ENCODE results near the gene TNS1.

Gene TNS1

DNA sequence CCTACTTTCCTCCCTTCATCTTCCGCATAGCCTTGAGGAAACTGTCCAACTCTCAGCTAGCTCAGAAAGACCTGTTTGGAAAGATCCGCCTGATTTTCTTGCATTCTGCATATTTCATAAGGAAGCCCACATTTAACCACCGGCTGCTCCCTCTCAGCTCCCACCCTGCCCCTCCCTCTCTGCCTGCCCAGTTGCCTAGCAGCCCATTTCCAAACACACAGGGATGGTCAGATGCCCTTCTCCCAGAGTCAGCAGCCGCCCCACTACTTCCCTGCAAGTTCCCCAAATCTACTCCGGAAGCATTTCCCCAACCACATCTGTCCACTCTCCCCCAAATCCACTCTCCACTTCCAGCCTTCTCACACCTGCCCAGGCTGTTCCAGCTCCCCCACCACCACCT, 96.0 kb downstream of the TNS1 start:
- DNase-seq = no peak

DNA sequence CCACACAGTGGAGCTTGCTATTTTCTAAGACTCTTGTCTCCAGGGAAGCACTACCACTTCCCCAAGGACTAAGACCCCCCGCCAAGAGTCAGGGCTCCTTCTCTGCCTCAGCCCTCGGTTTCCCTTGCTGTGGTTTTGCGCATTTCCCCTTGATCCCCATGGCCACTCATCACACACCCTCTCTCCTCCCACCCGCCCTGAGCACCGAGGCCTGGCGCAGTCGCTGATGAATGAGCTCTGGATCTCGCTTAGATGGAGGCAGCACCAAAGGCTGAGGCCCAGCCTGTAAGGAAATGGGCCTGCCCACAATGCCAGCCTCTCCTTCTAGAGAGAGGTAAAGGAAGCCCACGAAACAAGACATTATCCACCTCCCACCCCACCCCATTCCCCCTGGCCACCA, 96.9 kb downstream of the TNS1 start:
- no peak for DNase-seq

DNA sequence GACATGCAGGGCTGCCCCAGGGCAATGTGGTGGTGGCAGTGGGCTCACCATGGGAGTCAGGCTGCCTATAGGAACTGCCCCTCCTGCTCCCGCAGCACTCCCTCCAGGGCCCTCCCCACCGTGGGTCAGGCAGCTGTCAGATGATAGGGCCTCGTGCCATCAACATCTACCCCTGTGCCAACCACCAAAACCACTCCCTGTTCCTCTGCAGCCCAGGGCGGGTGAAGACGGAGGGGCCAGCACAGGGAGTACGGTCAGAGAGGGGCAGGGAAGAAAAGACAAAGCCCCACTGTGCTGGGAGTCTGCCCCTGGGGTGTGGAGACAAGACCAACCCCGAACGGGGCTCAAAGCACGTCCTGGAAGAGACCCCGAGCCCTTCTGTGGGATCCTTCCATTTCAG, 97.4 kb downstream of the TNS1 start:
- DNase-seq = no peak

DNA sequence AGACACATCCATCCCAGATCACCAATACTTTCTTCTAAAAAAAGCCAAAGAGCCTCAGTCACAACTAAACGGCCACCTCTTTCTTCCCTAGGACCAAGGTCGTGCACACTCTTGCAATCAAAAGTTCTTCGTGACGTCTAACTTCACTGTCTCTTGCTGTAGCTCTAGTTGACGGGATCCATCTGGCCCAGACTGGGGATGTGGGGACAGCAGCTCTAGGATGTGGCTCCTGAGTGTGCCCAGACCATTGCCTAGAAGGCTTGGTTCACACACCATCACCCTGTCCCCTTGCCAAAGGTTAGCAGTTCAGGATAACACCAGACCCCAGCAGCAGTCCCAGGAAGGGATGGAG, 98.2 kb downstream of the TNS1 start:
- no peak for DNase-seq

DNA sequence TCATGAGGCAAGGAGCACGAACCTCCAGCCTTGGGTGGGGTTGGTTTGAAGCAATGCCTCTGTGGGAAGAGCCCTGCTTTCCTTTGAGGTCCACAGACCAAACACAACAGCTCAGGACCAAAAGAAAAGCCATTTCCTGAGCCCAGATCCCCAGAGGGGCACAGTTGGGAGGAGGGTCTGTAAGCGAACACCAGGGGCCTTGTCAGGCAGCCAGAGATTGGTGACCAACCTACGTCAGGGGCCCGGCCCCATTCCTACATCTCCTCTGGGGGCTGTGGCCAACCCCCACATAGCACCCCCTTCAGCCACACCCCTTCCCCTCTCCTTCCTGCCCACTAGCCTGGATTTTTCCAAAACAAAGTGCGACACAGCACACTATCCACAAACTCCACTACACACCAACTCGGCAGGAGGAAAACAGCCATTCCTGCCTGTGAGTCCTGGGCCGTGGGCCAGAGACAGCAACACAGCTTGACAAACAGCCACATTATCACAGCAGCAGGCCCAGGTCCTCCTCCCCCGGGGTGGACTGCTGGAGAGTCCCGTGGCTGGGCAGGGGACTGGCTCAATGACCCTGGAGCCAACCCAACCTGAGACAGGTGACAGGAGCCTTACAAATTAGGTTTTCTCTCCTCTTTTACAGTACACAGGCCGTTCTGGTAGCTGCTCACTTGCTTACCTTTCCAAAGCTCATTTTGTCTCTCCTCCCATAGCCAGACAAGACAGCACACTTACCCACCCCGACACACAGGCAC, 98.8 kb downstream of the TNS1 start:
- DNase-seq = no peak

DNA sequence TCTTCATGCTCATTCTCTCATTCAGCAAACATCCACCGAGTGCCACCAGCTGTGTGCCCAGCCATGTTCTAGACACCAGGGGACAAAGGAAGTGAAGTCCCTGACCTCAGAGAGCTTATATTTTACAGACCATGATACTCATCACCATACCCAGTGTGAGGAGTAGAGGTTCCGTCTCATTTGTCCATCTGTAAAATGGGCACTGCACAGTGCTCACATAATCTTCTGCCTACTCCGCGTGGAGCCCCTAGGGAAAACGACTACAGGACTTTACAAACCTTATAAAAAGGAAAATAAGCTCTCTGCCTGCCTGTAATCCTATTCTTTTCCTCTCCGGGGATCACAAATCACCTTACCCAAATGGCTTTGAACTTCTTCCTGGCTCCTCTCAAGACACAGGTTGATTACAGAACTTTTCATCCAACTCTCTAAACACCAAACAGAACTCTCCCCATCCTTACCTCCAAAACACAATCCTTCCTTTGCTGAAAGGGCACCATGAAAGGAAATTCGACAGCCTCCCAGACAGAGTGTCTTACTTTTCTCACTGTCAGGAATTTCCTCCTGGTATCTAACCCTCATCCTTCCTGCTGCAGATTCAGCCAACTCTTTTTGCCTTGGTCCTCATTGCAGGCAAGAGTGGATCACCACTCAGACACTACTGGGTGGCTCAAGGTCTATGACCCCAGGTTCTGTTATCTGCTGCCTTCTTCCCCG, 99.5 kb downstream of the TNS1 start:
- DNase-seq = no peak

DNA sequence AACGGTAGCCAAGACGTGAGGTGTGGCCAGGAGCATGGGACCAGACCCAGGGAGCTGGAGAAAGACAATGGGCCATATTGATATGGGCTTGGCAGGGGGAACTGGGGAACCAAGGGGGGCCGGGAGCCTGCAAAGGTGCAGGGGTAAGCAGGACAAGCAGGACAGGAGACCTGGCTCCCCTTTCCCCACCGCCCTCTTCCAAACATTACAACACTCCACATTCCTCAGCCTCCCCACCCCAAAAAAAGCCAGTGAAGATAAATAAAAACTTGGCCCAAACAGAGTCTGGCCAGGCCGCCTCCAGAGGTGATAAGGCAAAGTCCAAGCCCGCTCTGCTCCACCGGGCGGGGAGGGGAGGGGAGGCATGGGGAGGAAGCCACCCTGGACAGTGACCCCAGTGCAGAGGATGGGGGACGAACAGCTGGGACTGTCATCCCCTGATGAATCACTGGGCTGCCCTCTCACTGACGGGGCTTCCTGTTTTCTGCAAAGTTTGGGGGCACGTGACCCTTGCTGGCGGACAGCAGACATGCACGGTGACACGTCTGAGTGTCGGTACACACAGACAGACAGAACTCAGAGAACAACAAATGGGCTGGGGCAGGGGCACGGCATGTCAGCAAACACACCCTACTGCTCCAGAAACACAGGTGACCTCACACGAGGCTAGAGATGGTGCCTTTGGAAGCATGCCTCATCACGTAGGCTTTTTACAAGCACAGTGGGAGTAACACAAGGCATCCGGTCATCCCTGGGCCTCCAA, 100.2 kb downstream of the TNS1 start:
- DNase-seq = no peak

DNA sequence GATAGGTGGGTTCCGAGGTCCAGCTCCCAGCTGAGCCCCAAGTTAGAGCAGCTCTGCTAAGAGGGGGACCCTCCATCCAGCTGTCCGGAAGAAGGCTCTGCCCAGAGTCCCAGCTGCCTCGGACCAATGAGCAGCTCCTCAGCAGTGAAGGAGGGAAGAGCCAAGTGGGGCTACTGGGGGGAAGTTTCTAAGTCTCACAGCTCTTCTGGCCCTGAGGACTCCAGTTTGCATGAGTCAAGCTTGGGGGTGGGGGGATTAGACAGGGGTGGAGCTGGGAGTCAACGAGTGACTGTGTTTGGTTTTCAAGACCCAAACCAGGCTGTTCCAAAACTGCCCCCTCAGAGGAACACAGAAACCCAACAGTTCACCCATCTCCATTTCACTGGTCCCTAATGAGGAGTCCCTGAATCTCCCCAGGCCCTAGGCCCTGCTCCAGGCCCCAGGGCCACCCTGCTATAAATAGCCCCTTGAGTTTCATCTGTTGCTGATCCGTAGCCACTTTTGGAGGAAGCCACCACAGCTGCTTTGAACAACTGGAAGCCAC, 100.9 kb downstream of the TNS1 start:
- no peak for DNase-seq

DNA sequence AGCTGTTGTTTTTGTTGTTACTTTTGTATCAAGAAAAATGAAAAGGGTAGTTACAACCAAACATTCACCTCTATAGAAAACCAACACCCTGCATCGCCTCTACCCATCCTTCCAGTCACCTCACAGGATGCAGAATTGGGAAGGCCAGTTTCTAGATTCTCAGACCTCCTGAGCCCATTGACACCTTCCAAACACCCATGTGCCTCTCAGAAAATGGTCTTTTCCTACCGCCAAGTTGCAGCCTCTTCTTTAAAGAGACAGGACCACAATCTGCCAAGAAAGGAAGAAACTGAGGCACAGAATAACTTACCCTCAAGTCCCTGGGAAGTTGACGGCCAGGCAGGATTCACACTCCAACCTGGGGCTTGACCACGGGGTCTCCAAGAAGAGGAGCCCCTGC, 101.4 kb downstream of the TNS1 start:
- DNase-seq = no peak

DNA sequence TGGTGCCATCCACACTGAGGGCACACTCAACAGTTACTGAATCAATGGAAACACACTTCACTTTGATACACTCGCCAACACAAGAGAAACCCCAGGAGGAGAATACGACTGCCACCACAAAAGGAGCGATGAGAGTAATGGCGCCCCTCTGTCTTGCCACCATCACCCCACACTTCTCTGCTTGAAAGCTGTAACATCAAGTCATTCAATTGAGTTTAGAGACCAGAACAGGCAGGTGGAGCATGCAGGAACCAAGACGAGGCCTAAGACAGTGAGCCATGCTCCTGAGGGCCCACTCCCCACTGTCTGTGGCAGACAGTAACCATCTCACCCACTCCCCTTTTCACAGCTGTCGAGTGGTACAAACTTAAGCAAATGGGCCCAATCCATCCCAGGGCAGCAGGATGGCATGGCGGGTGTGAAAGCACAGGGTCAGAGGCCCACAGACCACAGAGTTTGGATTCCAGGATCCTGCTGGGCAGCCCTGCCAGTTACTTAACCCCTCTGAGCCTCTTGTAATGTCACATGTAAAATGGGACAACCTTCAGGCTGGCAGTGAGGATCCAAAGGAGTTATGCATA, 101.9 kb downstream of the TNS1 start:
- DNase-seq = no peak

DNA sequence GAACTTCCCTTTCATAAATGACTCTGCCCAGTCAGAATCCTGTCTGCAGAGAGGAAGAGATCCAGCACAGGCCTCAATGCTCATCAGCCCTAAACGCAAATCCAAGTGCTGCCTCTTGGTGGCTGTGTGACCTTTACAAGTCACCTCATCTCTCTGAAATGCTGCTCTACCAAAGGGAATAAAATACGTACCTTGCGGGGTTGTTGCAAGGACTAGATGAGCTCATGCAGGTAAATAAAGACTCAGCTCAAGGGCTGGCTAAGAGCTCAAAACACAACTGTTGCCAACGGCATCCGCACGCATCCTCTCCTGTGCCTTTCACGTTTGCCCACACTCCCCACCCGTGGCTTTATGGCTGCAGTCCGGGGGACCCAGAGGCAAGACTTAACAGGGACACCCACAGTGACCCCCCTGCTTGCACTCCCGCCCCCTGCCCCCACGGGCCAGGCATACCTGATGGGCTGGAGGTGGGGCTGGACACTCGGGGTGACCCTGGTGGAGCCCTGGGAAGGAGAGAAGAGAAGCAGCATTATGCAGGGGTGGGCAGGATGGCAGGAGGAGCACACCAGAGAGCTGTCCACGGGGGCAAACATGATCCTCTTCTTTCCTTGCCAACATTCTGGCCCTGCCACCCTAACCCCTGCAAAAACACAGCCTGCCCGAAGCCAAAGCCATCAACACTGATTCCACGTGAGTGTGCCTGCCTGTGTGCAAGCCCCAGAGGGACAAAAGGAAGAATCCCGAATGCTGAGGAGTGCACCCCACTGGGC, 102.6 kb downstream of the TNS1 start:
- DNase-seq = no peak

DNA sequence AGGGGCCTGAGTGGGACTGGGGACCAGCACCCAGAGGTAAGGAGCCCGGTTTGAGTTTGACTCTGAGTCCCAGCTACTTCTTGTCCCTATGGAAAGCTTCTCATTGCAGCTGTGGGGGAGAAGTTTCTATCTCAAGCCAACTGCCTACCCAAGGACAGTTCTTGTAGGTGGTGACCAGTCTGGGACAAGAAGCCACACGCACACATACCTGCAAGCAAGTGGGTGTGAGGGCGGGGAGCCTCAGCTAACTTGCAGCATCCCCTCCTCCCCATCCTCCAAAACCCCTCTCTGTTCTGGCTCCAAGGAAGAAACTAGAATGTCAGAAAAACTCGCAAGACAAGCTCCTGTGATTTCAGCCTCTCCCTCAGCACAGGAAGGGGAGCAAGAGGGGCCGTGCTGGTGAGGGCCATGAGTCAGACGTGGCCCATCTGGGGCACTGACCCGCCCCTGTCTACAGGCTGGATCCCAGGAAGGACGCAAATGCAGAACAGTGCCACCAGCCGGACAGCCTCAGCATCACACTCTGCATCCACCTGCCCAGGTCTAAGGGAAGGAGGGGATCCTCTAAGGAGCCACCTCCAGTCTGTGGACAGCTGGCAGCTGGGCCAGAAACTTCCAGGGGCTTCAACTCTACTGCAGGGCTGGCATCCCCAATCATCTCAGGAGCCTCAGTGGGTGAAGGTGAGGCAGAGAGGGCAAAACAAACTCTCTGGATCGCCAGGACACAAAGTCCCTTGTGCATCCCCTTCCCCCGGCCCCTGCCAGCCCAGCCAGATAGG, 103.4 kb downstream of the TNS1 start:
- DNase-seq = no peak

DNA sequence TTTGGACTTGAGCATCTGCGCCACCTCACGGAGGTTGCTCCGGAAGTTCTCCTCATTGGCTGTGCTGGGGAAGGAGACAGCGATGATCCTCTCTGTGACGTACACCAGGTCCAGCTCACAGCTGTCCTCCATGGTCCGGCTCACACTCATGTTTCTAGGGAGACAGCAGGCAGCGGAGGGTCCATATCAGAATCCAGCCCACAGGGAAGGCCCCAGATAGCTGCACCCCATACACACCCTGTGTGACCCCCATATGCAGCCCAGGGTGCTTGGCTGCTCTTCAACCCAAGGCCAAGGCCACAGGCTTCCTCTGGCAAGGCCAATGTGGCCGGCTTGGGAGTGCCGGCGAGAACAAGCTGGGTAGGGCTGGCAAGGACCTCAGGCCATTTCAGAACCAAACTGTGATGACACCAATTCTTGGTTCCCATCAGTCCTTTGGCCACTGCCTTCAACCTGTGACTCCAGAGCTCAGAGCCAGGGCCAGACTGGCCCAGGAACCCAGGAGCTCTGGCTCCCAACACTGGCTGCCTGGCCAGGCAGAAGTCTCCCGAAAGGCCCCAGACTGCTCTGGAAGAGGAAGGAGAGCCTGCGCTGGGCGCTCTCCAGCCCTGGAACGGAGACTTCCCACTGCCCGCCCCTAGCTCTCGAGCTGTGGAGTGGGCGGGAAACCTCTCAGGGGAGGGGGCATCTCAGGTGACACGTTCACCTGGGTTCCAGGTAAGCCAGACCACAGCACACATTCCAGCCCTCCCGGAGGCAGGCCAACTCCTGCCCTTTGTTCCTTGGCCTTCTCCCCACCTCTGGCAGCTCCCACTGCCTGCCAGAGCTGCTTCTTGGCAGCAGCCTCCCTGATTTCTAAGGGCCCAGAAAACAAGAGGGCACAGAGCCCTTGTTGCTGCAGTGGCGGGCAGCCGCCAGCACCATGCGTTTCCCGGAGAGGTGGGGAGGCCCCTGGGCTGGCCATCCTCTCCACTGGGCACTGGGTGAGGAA, 104.7 kb downstream of the TNS1 start:
- DNase-seq = no peak

DNA sequence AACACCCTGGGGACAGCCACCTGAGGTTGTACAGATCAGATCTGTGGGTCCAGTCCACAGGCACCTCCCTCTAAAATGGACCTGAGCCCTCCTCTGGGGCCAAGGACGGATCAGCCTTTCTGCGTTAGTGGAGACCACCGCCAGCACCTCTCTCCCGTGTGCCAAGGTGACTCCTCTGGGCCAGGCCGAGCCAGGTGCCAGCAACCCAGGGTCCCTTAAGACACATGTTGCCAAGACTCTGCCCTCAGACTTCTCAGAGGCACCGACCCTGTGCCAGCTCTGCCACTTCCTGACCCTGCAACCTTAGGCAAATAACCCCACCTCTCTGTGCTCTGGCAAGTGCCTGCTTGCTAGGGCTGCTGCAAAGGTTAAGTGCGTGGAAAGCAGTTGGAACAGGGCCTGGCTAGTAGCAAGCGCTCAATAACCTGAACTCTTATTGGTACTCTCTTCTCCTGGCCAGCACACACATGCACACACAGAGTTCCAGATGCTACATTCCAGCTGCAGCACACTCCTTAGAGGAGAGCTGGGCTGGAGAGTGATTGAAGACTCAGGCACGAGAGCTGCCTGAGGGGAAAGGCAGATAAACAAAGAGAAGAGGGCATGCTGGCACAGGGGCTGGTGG, 105.6 kb downstream of the TNS1 start:
- DNase-seq = no peak

DNA sequence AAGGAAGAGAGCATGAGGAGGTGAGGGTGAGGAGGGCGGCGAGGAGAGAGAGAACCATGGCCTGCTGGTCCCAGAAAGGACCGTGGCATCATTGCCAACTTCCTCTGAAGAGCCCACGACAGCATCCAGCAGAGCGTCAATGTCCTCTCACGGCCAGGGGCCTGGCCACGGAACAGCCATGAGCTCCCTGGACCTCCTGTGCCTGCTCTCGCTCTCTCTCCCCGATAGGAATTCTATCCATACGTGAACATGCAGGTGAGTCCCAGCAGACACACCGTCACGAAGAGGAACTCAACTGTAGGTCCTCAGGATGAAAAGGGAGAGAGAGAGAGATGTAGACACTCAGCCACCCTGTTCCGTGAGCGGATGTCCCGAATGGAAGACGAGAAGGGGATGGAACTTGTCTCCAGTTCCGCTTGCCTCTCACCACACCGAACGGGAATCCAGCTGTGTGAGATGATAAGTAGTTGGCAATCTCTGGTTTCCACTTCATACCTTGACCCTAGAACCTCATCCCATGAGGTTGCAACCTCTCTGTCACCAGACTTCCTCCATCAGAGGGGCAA, 107.6 kb downstream of the TNS1 start:
- DNase-seq = no peak

DNA sequence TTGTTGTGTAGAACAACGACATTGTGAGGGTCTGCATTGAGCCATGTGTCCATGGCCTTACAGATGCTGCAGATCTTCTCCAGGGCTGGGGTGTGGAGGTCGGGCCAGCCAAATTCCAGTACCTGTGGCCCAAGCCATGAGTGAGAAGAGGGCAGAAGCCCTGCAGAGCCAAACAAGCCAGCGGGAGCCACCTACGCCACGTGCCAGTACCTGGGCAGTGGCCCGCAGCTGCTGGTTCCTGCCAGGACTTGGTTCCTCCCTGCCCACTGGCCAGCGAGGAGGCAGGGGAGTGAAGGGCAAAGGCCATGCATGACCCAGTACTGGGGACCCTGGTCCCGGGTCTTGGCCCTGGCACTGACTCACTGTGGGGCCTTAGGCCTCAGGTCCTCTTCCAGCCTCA, 109.4 kb downstream of the TNS1 start:
- DNase-seq = no peak

DNA sequence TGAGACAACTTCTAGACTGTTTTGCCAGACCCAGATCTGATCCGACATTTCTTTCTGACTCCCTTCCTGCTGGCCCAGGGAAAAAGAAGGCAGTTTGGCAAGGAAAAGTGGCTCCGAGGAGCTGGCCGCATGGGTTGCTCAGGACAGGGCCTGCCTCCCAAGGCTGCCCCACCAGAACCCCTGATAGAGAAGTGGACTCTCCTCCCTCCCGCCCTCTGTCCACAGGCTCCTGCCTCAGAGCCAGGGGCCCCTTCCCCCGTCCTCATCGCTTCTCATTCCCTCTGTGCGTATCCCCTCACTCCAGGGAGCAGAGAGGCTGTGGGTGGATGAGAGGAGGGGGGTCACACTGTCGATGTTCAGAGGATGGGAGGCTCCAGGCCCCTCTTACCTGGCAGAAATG, 110.2 kb downstream of the TNS1 start:
- no peak for DNase-seq

DNA sequence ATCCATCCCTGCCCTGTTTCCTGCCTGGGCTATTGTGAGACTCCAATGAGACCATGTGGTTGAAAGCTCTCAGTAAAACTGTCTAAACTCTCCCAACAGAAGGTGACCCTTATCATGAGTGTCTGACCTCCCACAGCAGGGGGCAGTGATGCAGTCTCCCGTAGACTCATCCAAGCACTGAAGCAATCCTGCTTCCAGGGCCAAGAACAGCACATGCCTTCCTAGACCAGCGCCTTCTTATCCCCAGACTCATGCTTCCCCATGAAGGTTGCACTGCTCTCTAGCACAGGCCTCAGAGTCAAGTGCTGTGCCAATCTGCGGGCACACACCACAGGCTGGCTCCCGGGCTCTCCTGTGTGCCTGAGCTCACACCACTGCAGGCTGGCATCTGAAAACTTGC, 112.3 kb downstream of the TNS1 start:
- DNase-seq = no peak

DNA sequence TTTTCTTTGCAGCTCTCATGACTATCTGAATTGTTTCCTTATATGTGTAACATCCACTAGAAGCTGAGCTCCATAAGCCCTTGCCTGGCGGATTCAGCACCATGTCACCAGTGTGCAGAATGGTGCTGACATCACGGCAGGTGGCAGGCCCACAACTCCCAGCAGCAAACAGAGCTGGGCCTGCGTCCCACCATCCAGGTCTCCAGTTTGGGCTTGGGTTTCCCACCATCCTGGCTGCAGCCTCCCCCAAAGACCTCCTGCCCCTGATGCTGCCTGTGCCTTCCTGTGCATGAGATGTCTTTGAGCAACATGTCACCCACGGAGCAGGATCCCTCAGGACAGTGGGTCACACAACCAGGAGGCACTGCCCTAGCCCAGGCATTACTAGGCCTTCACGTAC, 113.1 kb downstream of the TNS1 start:
- DNase-seq = no peak

All from NCI-H187 treated with DMSO at 0.1 percent for 48 hours (cell line).